ENCODE measurements around the gene CTSZ.
A peak's percentile ranks its signal among the peaks of the same experiment; 100 is the strongest.

The CTSZ gene

DNA sequence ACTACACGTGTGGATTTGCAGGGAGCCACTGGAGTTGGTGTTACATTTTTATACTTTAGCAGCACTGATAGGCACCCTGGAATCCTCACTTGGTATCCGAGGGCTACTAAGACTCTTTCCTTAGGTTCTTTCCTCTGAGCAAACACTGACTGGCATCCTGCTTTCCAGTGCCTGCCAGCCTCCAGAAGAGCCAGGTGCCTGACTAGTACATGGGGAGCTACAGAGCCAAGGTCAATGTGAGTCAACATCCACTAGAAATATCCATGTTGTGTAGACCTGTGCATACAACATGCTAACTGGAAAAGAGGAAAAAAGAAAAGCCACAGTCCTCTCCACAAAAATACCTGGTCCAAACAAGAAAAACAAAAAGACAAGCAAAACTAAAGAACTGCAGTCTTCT lies 18.0 kb upstream of the CTSZ start:
- peaks cover 40 to 67% of the 10 kb centered on the region in 2 donors for H3K36me3 Mint-ChIP-seq
- H3K27ac Mint-ChIP-seq: no peak overlapping the region
- no peak for ATAC-seq (replicated peaks)
- DNase-seq: no peak
- peaks cover 24 to 55% of the 10 kb centered on the region in 2 donors for H3K4me1 Mint-ChIP-seq
- H3K9me3 Mint-ChIP-seq: no peaks in the 10 kb centered on the region
- no peaks in the 10 kb centered on the region for H3K27me3 Mint-ChIP-seq
- no peak overlapping the region for H3K4me3 Mint-ChIP-seq

- H3K36me3 Mint-ChIP-seq: peaks cover 41 to 63% of the 10 kb centered on the region in 2 donors
- H3K4me1 Mint-ChIP-seq: peaks cover 25 to 48% of the 10 kb centered on the region in 2 donors
- ATAC-seq (replicated peaks): no peak
- DNase-seq: no peak
- H3K4me3 Mint-ChIP-seq: no peak overlapping the region
- no peak overlapping the region for H3K27ac Mint-ChIP-seq
- H3K9me3 Mint-ChIP-seq: no peaks in the 10 kb centered on the region
- no peaks in the 10 kb centered on the region for H3K27me3 Mint-ChIP-seq
Measured at GRCh38 chr20:59024111-59024530, 17.1 kb upstream of the CTSZ start.

- Mint-ChIP-seq H3K36me3 (peaks cover 43 to 62% of the 10 kb centered on the region in 2 donors), H3K9me3 (no peaks in the 10 kb centered on the region), H3K27me3 (no peaks in the 10 kb centered on the region), H3K27ac (no peak overlapping the region), H3K4me1 (peaks cover 21 to 43% of the 10 kb centered on the region in 2 donors), H3K4me3 (no peak overlapping the region)
- no peak for DNase-seq
- ATAC-seq (replicated peaks): no peak
Measured at GRCh38 chr20:59023616-59024015, 16.6 kb upstream of the CTSZ start.

DNA sequence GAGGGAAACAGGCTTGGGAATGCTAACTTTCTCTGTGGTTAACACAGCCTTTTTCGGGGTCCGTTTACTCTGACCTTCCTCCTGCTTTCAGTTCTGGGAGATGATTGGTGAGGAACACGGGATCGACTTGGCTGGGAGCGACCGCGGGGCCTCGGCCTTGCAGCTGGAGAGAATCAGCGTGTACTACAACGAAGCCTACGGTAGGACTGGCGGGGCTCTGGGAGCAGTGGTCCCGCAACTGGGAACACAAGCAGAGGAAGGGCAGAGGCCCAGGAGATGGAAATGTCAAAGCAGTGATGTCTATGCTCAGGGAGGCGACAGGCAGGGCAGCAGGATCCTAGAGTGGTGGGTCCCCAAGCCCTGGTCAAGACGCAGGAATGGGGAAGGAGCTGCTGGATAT lies 15.7 kb upstream of the CTSZ start:
- Mint-ChIP-seq H3K27ac (peak overlapping the region; percentile 26), H3K27me3 (no peaks in the 10 kb centered on the region), H3K4me1 (peaks cover 22 to 45% of the 10 kb centered on the region in 2 donors), H3K4me3 (no peak overlapping the region), H3K9me3 (no peaks in the 10 kb centered on the region), H3K36me3 (peaks cover 41 to 62% of the 10 kb centered on the region in 2 donors)
- no peak for DNase-seq
- ATAC-seq (replicated peaks): no peak

GRCh38 chr20:59020938-59021551 lies 14.0 kb upstream of the CTSZ start:
- no peak overlapping the region for H3K4me3 Mint-ChIP-seq
- no peaks in the 10 kb centered on the region for H3K9me3 Mint-ChIP-seq
- ATAC-seq (replicated peaks): no peak
- peaks cover 34 to 48% of the 10 kb centered on the region in 2 donors for H3K36me3 Mint-ChIP-seq
- peaks cover 31 to 48% of the 10 kb centered on the region in 2 donors for H3K4me1 Mint-ChIP-seq
- no peak overlapping the region for H3K27ac Mint-ChIP-seq
- no peaks in the 10 kb centered on the region for H3K27me3 Mint-ChIP-seq
- no peak for DNase-seq

GRCh38 chr20:59019217-59019616 lies 12.2 kb upstream of the CTSZ start, which contains the start of gene TUBB1:
Gene TUBB1, plus strand, starts transcription at chr20:59019429. Its CDS starts 94 bp downstream, at chr20:59019523.
- no peak for ATAC-seq (replicated peaks)
- Mint-ChIP-seq H3K27me3 (no peaks in the 10 kb centered on the region), H3K4me3 (no peak within 1 kb of the TSS), H3K9me3 (no peaks in the 10 kb centered on the region), H3K36me3 (peaks cover 28 to 34% of the 10 kb centered on the region in 2 donors), H3K4me1 (peaks cover 36 to 46% of the 10 kb centered on the region in 2 donors), H3K27ac (no peak within 1 kb of the TSS)
- no peak for DNase-seq

GRCh38 chr20:59018817-59019216 lies 11.8 kb upstream of the CTSZ start:
- no peaks in the 10 kb centered on the region for H3K9me3 Mint-ChIP-seq
- no peak overlapping the region for H3K4me3 Mint-ChIP-seq
- H3K36me3 Mint-ChIP-seq: peaks cover 25 to 31% of the 10 kb centered on the region in 2 donors
- peaks cover 40 to 46% of the 10 kb centered on the region in 2 donors for H3K4me1 Mint-ChIP-seq
- H3K27me3 Mint-ChIP-seq: no peaks in the 10 kb centered on the region
- DNase-seq (no peak), ATAC-seq (replicated peaks) (no peak)
- no peak overlapping the region for H3K27ac Mint-ChIP-seq

DNA sequence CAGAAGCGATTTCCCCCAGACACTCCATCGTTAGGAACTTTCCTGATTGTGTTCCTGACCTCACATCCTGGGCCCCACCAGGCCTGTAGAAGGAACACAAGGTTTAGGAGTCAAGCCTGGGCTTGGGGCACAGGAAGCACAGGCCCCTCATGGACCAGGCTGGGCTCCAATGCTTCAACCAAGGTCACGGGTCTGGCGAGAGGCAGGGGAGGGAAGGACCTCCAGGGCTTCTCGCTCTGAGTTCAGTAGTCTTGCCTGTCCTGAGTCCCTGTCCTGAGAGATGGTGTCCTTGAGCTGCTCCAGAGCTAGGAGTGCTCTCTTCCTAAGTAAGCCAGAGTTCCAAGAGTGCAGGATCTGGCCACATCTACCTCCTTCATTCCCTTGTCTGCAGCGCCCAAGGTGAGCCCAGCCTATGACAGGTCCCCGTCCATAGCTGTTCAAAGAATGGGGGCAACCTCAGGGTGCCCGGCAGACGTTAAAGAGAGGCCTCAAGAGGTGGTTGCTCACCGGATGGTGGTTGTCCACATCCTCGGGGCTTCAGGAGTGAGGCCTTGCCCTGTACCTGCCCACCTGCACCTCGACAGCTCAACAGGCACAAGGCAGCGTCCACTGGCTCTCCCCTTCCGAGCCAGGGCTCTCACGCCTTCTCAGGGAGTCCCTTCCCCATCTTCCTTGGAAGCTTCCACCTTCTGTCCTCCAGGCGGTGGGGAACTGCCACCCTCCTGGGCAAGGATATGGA lies 10.6 kb upstream of the CTSZ start:
- H3K9me3 Mint-ChIP-seq: no peaks in the 10 kb centered on the region
- DNase-seq (no peak), ATAC-seq (replicated peaks) (peak; percentile 11 to 17)
- H3K27ac Mint-ChIP-seq: peak overlapping the region; percentile 65
- H3K27me3 Mint-ChIP-seq: no peaks in the 10 kb centered on the region
- peaks cover 41 to 53% of the 10 kb centered on the region in 2 donors for H3K4me1 Mint-ChIP-seq
- H3K36me3 Mint-ChIP-seq: peaks cover 22 to 29% of the 10 kb centered on the region in 2 donors
- no peak overlapping the region for H3K4me3 Mint-ChIP-seq

GRCh38 chr20:59016795-59017492 lies 9.9 kb upstream of the CTSZ start:
- peak; percentile 66 to 69 for ATAC-seq (replicated peaks)
- Mint-ChIP-seq H3K4me1 (peaks cover 40 to 57% of the 10 kb centered on the region in 2 donors), H3K4me3 (peak overlapping the region in 1 of 2 donors; percentile 68)

DNA sequence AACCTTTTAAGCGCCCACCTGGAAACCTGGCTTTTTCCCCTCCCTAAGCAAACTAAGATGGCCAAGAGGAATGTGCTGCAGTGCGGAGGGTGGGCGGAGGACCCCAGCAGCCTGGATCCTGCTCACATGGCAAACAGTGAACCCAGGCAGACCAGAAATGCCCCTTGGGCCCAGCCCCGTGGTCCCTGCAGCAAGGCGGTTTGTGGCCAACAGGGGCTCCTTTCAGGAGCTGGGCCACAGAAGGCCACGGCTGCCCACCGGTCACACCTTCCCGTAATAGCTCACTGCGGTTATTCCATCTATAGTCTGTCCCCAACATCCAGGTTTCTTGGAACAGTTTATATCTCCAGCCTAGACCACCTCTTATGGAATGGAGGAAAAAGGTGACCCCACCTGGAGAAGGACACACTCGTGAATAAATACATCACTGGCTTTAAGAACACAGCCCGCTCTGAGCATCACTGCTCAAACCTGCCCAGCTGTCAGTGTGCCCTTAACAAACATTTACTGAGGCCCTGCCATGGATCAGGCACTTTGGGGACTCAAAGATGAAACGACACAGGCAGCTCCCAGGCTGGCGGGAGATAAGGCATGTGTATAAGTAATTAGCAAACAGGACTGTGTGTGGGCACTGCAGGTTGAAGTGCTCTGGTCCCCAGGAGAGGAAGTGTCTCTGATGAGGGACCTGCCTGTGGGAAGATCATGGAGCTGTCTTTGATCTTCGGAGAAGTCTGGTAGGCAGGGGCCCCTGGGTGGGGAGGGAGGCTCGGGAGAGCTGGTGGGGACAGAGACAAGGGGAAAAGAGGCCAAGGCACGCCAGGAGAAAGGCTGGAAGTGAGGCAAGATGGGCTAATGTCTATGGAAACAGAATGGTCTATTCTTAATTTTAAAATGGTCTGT lies 9.0 kb upstream of the CTSZ start:
- DNase-seq: no peak
- Mint-ChIP-seq H3K4me3 (peak overlapping the region; percentile 46 to 68), H3K27me3 (no peaks in the 10 kb centered on the region), H3K4me1 (peaks cover 43 to 64% of the 10 kb centered on the region in 2 donors), H3K27ac (peak overlapping the region; percentile 67), H3K36me3 (peaks cover 18 to 26% of the 10 kb centered on the region in 2 donors), H3K9me3 (no peaks in the 10 kb centered on the region)
- peak; percentile 34 to 44 for ATAC-seq (replicated peaks)

More at GRCh38 chr20:59016795-59017492, 9.9 kb upstream of the CTSZ start:
- no peaks in the 10 kb centered on the region for H3K27me3 Mint-ChIP-seq
- peaks cover 18 to 26% of the 10 kb centered on the region in 2 donors for H3K36me3 Mint-ChIP-seq
- no peak for DNase-seq
- H3K9me3 Mint-ChIP-seq: no peaks in the 10 kb centered on the region
- peak overlapping the region; percentile 65 for H3K27ac Mint-ChIP-seq

- Mint-ChIP-seq H3K36me3 (peaks cover 18 to 26% of the 10 kb centered on the region in 2 donors), H3K27ac (peak overlapping the region; percentile 17), H3K9me3 (no peaks in the 10 kb centered on the region), H3K27me3 (no peaks in the 10 kb centered on the region), H3K4me3 (no peak overlapping the region), H3K4me1 (peaks cover 44 to 68% of the 10 kb centered on the region in 2 donors)
- ATAC-seq (replicated peaks): no peak
- DNase-seq: no peak
Measured at GRCh38 chr20:59015411-59015810, 8.4 kb upstream of the CTSZ start.

DNA sequence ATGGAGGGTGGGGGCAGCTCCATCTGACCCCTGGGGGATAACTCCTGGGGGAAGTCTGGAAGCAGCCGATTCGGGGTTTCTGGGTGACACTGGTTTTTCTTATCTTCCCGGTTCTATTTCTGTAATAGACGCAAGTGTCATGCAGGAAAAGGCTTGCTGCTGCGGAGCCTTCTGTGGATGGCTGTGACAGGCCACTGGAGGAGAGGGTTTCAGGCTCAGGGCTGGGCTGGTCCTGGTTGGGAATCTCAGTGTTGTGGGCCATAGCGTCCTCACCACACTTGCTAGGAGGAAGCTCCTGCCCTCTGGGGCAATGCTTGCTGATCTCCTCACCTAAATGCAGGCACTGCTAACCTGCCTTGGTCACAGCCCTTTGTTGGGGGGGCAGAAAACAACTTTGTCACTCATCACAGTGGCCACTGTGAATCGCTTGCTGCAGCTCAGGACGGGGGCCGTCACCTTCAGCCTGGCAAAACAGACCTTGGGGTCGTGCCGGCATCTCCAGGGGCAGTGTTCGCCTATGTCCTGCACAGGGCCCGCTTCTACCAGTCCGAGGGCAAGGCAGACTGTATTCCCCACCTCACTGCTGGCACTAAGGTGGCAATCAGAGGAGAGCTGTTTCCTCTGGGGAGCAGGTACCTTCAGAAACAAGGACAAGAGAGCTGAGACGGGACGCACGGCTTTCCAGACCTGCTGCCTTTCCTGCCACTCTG lies 7.8 kb upstream of the CTSZ start:
- peak overlapping the region; percentile 66 for H3K27ac Mint-ChIP-seq
- peaks cover 18 to 26% of the 10 kb centered on the region in 2 donors for H3K36me3 Mint-ChIP-seq
- no peaks in the 10 kb centered on the region for H3K9me3 Mint-ChIP-seq
- DNase-seq (no peak), ATAC-seq (replicated peaks) (no peak)
- H3K27me3 Mint-ChIP-seq: no peaks in the 10 kb centered on the region
- no peak overlapping the region for H3K4me3 Mint-ChIP-seq
- peaks cover 49 to 74% of the 10 kb centered on the region in 2 donors for H3K4me1 Mint-ChIP-seq

DNA sequence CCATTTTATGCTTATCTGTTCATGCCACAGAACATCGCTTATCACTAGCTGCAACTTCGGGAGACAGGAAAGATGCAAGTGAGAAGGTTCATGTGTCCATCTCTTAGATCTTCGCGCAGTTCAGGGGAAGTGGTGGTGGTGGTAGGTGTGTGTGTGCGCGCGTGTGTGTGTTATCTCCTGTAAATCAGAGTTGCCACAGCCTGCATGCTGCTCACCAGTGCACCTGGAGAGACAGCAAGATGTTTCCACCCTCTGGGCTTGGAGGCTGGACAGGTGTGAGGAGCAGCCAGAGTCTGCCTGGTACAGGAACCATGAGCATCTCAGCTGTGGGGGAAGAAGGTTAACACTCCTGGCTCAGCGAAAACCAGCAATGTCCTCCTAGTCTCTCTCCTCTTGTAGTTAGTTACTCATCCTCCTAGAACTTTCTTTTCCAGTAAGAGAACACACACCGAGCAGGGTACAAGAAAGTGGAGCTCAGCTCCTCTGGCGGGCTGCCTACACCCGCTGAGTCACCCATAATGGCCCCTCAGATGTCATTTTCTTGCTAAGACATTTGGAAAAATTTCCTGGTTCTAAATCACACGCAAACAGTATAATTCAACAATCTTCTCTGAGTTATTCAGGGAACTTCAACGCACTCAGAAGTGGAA lies 7.0 kb upstream of the CTSZ start:
- DNase-seq (no peak), ATAC-seq (replicated peaks) (no peak)
- peaks cover 16 to 24% of the 10 kb centered on the region in 2 donors for H3K36me3 Mint-ChIP-seq
- no peak overlapping the region for H3K4me3 Mint-ChIP-seq
- H3K4me1 Mint-ChIP-seq: peaks cover 49 to 82% of the 10 kb centered on the region in 2 donors
- peak overlapping the region; percentile 43 for H3K27ac Mint-ChIP-seq
- no peaks in the 10 kb centered on the region for H3K9me3 Mint-ChIP-seq
- H3K27me3 Mint-ChIP-seq: no peaks in the 10 kb centered on the region

Measured in stimulated activated naive B cell treated with anti-CD40 and anti-IgM and Interleukin-4, amounts not matched to agents 10 μg/mL and 1 μg/mL and 100 μg/mL, for 72 hours (primary cell).